ENCODE measurements around the gene DIRAS1.

DIRAS1 gene

GRCh38 chr19:2720777-2721569, at the start of gene DIRAS1:
DIRAS1 (minus strand) TSS chr19:2721372; CDS start chr19:2717806, 3,566 bp downstream.
- no peak for DNase-seq (ENCODE audit: low read depth in 2 of 2, low spot score in 1 of 2)

- no peak for DNase-seq (ENCODE audit: low read depth in 2 of 2, low spot score in 1 of 2)
Measured at GRCh38 chr19:2770055-2771013, 49.2 kb upstream of the DIRAS1 start.

- DNase-seq (ENCODE audit: low read depth in 2 of 2, low spot score in 1 of 2): no peak
Measured at GRCh38 chr19:2769218-2769617, 48.0 kb upstream of the DIRAS1 start.

- DNase-seq (ENCODE audit: low read depth in 2 of 2, low spot score in 1 of 2): no peak
Measured at GRCh38 chr19:2768365-2769132, 47.4 kb upstream of the DIRAS1 start.

GRCh38 chr19:2767688-2768087, 46.5 kb upstream of the DIRAS1 start:
- no peak for DNase-seq (ENCODE audit: low read depth in 2 of 2, low spot score in 1 of 2)

GRCh38 chr19:2766594-2767372, 45.6 kb upstream of the DIRAS1 start:
- no peak for DNase-seq (ENCODE audit: low read depth in 2 of 2, low spot score in 1 of 2)

GRCh38 chr19:2765376-2765775, 44.2 kb upstream of the DIRAS1 start:
- no peak for DNase-seq (ENCODE audit: low read depth in 2 of 2, low spot score in 1 of 2)

GRCh38 chr19:2764945-2765344, 43.8 kb upstream of the DIRAS1 start:
- no peak for DNase-seq (ENCODE audit: low read depth in 2 of 2, low spot score in 1 of 2)

GRCh38 chr19:2763687-2764086, 42.5 kb upstream of the DIRAS1 start:
- no peak for DNase-seq (ENCODE audit: low read depth in 2 of 2, low spot score in 1 of 2)

- no peak for DNase-seq (ENCODE audit: low read depth in 2 of 2, low spot score in 1 of 2)
Measured at GRCh38 chr19:2762783-2763496, 41.8 kb upstream of the DIRAS1 start.

GRCh38 chr19:2761876-2762782, 41.0 kb upstream of the DIRAS1 start:
- no peak for DNase-seq (ENCODE audit: low read depth in 2 of 2, low spot score in 1 of 2)

GRCh38 chr19:2761309-2761677, 40.1 kb upstream of the DIRAS1 start:
- no peak for DNase-seq (ENCODE audit: low read depth in 2 of 2, low spot score in 1 of 2)

- DNase-seq (ENCODE audit: low read depth in 2 of 2, low spot score in 1 of 2): no peak
Measured at GRCh38 chr19:2759965-2760364, 38.8 kb upstream of the DIRAS1 start.

GRCh38 chr19:2759362-2759761, 38.2 kb upstream of the DIRAS1 start:
- no peak for DNase-seq (ENCODE audit: low read depth in 2 of 2, low spot score in 1 of 2)

GRCh38 chr19:2758601-2759313, 37.6 kb upstream of the DIRAS1 start:
- no peak for DNase-seq (ENCODE audit: low read depth in 2 of 2, low spot score in 1 of 2)

- DNase-seq (ENCODE audit: low read depth in 2 of 2, low spot score in 1 of 2): no peak
Measured at GRCh38 chr19:2756921-2757881, 36.0 kb upstream of the DIRAS1 start.

- no peak for DNase-seq (ENCODE audit: low read depth in 2 of 2, low spot score in 1 of 2)
Measured at GRCh38 chr19:2756477-2756876, 35.3 kb upstream of the DIRAS1 start.

Measured in stimulated activated CD8-positive, alpha-beta memory T cell treated with anti-CD3 and anti-CD28 coated beads, Interleukin-4, amount 100 ng/mL, for 1 hour (primary cell).